SK-N-SH (cell line): ENCODE data around the gene SPATA12. TPM values are rescaled to one million over a fixed set of nuclear protein-coding genes. Genes with fewer than 3 reads are reported as not detected.

ENCODE experiments used
- CTCF ChIA-PET: fragments of 300-600, 350-600 bp; formaldehyde crosslinking; extraction: SDS; loops from one replicate; lab custom pipeline; 2021; lab: Yijun Ruan, JAX
- POLR2A ChIA-PET: fragments of 350-600 bp; sonication (Branson Sonifier 250); formaldehyde crosslinking; extraction: SDS; loops from one replicate; lab custom pipeline; 2020; ENCODE audit warnings: antibody characterized with exemption, inconsistent platforms; lab: Yijun Ruan, JAX
- DNase-seq: peaks from one replicate; pipeline ENCODE4 v3.0.0; 2012
- H2AFZ ChIP-seq: fragments of 200-600 bp; sonication (generic); 2 replicates; pipeline ENCODE4 v1.8.1; 2016; ENCODE audit warnings: antibody characterized with exemption, mild to moderate bottlenecking, low read depth
- H3F3A ChIP-seq: fragments of 200-600 bp; sonication (generic); replicated peaks from 2 replicates; pipeline ENCODE3; 2016; ENCODE audit warnings: antibody characterized with exemption, mild to moderate bottlenecking; ENCODE audit not compliant: insufficient read depth
- H3K27ac ChIP-seq, 2 experiments: fragments of 200-500 bp in 1 of 2; fragments of 200-600 bp in 1 of 2; sonication (Bioruptor generic) in 1 of 2; sonication (generic), shearing (Covaris generic) in 1 of 2; 2 replicates each; pipeline versions ENCODE4 v1.5.1 to v1.6.1; 2014 to 2016; ENCODE audit warnings: low read depth in 2 of 2, inconsistent platforms in 1 of 2, low read length in 1 of 2, mild to moderate bottlenecking in 1 of 2, mixed read lengths in 1 of 2
- H3K27me3 ChIP-seq: fragments of 200-600 bp; sonication (generic), shearing (Covaris generic); 2 replicates; pipeline ENCODE4 v1.6.1; 2016; ENCODE audit warnings: mixed run types; ENCODE audit not compliant: insufficient read depth
- H3K36me3 ChIP-seq, 2 experiments: fragments of 200-500 bp in 1 of 2; fragments of 200-600 bp in 1 of 2; sonication (Bioruptor generic) in 1 of 2; sonication (generic) in 1 of 2; replicated peaks in 1 of 2; 2 replicates each; pipeline versions ENCODE3 to v1.5.1; 2014 to 2016; ENCODE audit warnings: low read length in 1 of 2, mild to moderate bottlenecking in 1 of 2; ENCODE audit not compliant: insufficient read depth in 2 of 2, control insufficient read depth in 1 of 2
- H3K4me1 ChIP-seq, 2 experiments: fragments of 200-500 bp in 1 of 2; fragments of 200-600 bp in 1 of 2; sonication (Bioruptor generic) in 1 of 2; sonication (generic), shearing (Covaris generic) in 1 of 2; 2 replicates each; pipeline versions ENCODE4 v1.5.1 to v1.6.1; 2014 to 2016; ENCODE audit warnings: low read depth in 1 of 2, low read length in 1 of 2, mixed run types in 1 of 2; ENCODE audit not compliant: insufficient read depth in 2 of 2, control insufficient read depth in 1 of 2
- H3K4me2 ChIP-seq: fragments of 200-600 bp; sonication (generic), shearing (Covaris generic); 2 replicates; pipeline ENCODE4 v1.6.1; 2017; ENCODE audit warnings: mixed run types
- H3K4me3 ChIP-seq, 2 experiments: fragments of 200-500 bp in 1 of 2; fragments of 200-600 bp in 1 of 2; sonication (Bioruptor generic) in 1 of 2; sonication (generic), shearing (Covaris generic) in 1 of 2; 2 replicates each; pipeline versions ENCODE4 v1.5.1 to v1.8.1; 2014 to 2016; ENCODE audit warnings: low read depth in 2 of 2, inconsistent platforms in 1 of 2, low read length in 1 of 2, mild to moderate bottlenecking in 1 of 2, mixed read lengths in 1 of 2, moderate library complexity in 1 of 2
- H3K79me2 ChIP-seq: fragments of 200-600 bp; sonication (generic); 2 replicates; pipeline ENCODE4 v1.8.1; 2017; ENCODE audit warnings: mild to moderate bottlenecking; ENCODE audit not compliant: insufficient read depth
- H3K9ac ChIP-seq: fragments of 200-600 bp; sonication (generic); 2 replicates; pipeline ENCODE4 v1.6.1; 2017; ENCODE audit warnings: mixed run types
- H3K9me2 ChIP-seq: fragments of 200-600 bp; sonication (generic); 2 replicates; pipeline ENCODE4 v1.6.1; 2017; ENCODE audit warnings: mixed run types
- H3K9me3 ChIP-seq: fragments of 200-600 bp; sonication (generic); 2 replicates; pipeline ENCODE4 v1.6.1; 2017; ENCODE audit warnings: mixed run types, mild to moderate bottlenecking, moderate library complexity
- H4K20me1 ChIP-seq: fragments of 200-600 bp; sonication (generic); 2 replicates; pipeline ENCODE4 v1.6.1; 2017; ENCODE audit warnings: mild to moderate bottlenecking, mixed run types; ENCODE audit not compliant: insufficient read depth
- CTCF ChIP-seq: fragments of 200-600 bp; sonication (generic); IDR thresholded peaks from 2 replicates; pipeline ENCODE4 v1.6.1; 2017; ENCODE audit warnings: antibody characterized with exemption, mild to moderate bottlenecking, moderate library complexity
- EP300 ChIP-seq, 2 experiments: IDR thresholded peaks; 2 replicates each; pipeline versions ENCODE4 v1.4.0 to v1.6.1; 2012; ENCODE audit warnings: borderline replicate concordance in 1 of 2, low read depth in 1 of 2, low read length in 1 of 2
- MAX ChIP-seq: IDR thresholded peaks from 2 replicates; pipeline ENCODE4 v1.4.0; 2012; ENCODE audit warnings: low read depth
- MEF2A ChIP-seq: IDR thresholded peaks from 2 replicates; pipeline ENCODE4 v1.4.0; 2012; ENCODE audit warnings: low read depth, borderline replicate concordance
- MXI1 ChIP-seq: IDR thresholded peaks from 2 replicates; pipeline ENCODE4 v1.6.1; 2012; ENCODE audit warnings: mild to moderate bottlenecking, low read depth, low read length, improper control_type of control experiment
- POLR2AphosphoS5 ChIP-seq: IDR thresholded peaks from 2 replicates; pipeline ENCODE4 v1.6.1; 2012; ENCODE audit warnings: low read depth, low read length
- RAD21 ChIP-seq: IDR thresholded peaks from 2 replicates; pipeline ENCODE4 v1.6.1; 2012; ENCODE audit warnings: mild to moderate bottlenecking, low read length
- REST ChIP-seq: IDR thresholded peaks from 2 replicates; pipeline ENCODE4 v1.6.1; 2012; ENCODE audit warnings: mild to moderate bottlenecking, low read depth, low read length, moderate library complexity
- RFX5 ChIP-seq: IDR thresholded peaks from 2 replicates; pipeline ENCODE4 v1.6.1; 2012; ENCODE audit warnings: mild to moderate bottlenecking, improper control_type of control experiment, low read length
- RXRA ChIP-seq: IDR thresholded peaks from 2 replicates; pipeline ENCODE4 v1.4.0; 2012; ENCODE audit warnings: low read depth, mild to moderate bottlenecking, borderline replicate concordance
- SMC3 ChIP-seq: IDR thresholded peaks from 2 replicates; pipeline ENCODE4 v1.6.1; 2012; ENCODE audit warnings: low read depth, low read length, improper control_type of control experiment
- USF1 ChIP-seq: IDR thresholded peaks from 2 replicates; pipeline ENCODE4 v1.4.0; 2012; ENCODE audit warnings: low read depth, borderline replicate concordance
- ZBTB33 ChIP-seq: IDR thresholded peaks from 2 replicates; pipeline ENCODE4 v1.4.0; 2012; ENCODE audit warnings: low read depth, borderline replicate concordance
- WGBS: methylation state at CpG from one replicate; pipeline ENCODE4 v1.1.6; 2017; ENCODE audit warnings: low lambda C conversion rate; 5-methylcytosine and 5-hydroxymethylcytosine counted together
- polyA plus RNA-seq, 3 experiments: library from polyadenylated mRNA; depleted of rRNA; stranded (reverse); fragments of >200 nt; gene quantifications; 2 replicates each; pipeline ENCODE4 v1.2.3, GENCODE V29; 2012

Gene SPATA12
- polyA plus RNA-seq, 1 of the 3 experiments (the other 2 are of a cell fraction), result 0.33 TPM

- Histone ChIP-seq H3K27ac (no peak overlapping the region), H3K4me3 (no peak overlapping the region), H3K9me2 (no peaks in the 10 kb centered on the region), H3K79me2 (no peaks in the 10 kb centered on the region), H4K20me1 (no peaks in the 10 kb centered on the region), H3K36me3 (peaks cover 0 to 2% of the 10 kb centered on the region in 2 experiments), H3K4me1 (peaks cover 0 to 10% of the 10 kb centered on the region in 2 experiments; a peak in 1 of 4 replicates), H2AFZ (no peak overlapping the region), H3K9me3 (no peaks in the 10 kb centered on the region), H3K4me2 (no peak overlapping the region), H3K9ac (no peak overlapping the region), H3K27me3 (no peaks in the 10 kb centered on the region), H3F3A (no peaks in the 10 kb centered on the region)
- TF ChIP-seq SMC3, result no peak
- TF ChIP-seq MEF2A, result no peak
- no peak for TF ChIP-seq RFX5
- TF ChIP-seq USF1, result no peak
- TF ChIP-seq RAD21, result peak; percentile 33
- no peak for TF ChIP-seq REST
- no peak for TF ChIP-seq POLR2AphosphoS5
- TF ChIP-seq ZBTB33, result no peak
- 0 out of 4 replicates have a peak, but pooled peaks of 1 of the 2 experiments have one; percentile 14 for TF ChIP-seq EP300 (IDR thresholded peaks at IDR 0.05; ENCODE audit: borderline replicate concordance in 1 of 2, low read depth in 1 of 2, low read length in 1 of 2)
- no peak for TF ChIP-seq MAX
- TF ChIP-seq MXI1, result no peak
- no peak for TF ChIP-seq RXRA
- peak; percentile 55 for TF ChIP-seq CTCF
- POLR2A ChIA-PET, result interaction anchor here (2.5 kb wide), 1 partner anchor 16 kb away, joined by 5 read pairs; no protein-coding TSS in a partner anchor
- CTCF ChIA-PET, result interaction anchor here (0.6 to 2.9 kb wide), 12 partner anchors 8 to 235 kb away, joined by 3 to 12 read pairs (median 5); no protein-coding TSS in a partner anchor
- peak; percentile 72 for DNase-seq
- WGBS, result 60% methylated on average over 5 of the region's 5 CpGs
Measured at GRCh38 chr3:57112206-57112605, 51.7 kb downstream of the SPATA12 start.
